NCI-H82 (cell line): Measurements from ENCODE around the gene RIMKLA.

Source experiments
- DNase-seq: peaks from one replicate; lab custom pipeline; 2025; lab: John Stamatoyannopoulos, UW

The RIMKLA gene

GRCh38 chr1:42430286-42431135 is 49.9 kb downstream of the RIMKLA start:
- no peak for DNase-seq

- DNase-seq, result no peak
Measured at GRCh38 chr1:42431514-42431913, 50.9 kb downstream of the RIMKLA start.

GRCh38 chr1:42432714-42433113 is 52.1 kb downstream of the RIMKLA start:
- DNase-seq, result peak; percentile 10

- no peak for DNase-seq
Measured at GRCh38 chr1:42433369-42433768, 52.8 kb downstream of the RIMKLA start.

- DNase-seq, result no peak
Measured at GRCh38 chr1:42434340-42434739, 53.7 kb downstream of the RIMKLA start.

- no peak for DNase-seq
Measured at GRCh38 chr1:42439940-42440339, 59.3 kb downstream of the RIMKLA start.

GRCh38 chr1:42442662-42443061 is 62.1 kb downstream of the RIMKLA start:
- DNase-seq, result no peak

- DNase-seq, result no peak
Measured at GRCh38 chr1:42449256-42449655, 68.7 kb downstream of the RIMKLA start.

GRCh38 chr1:42450061-42450460 is 69.5 kb downstream of the RIMKLA start:
- no peak for DNase-seq

- no peak for DNase-seq
Measured at GRCh38 chr1:42453386-42453785, 72.8 kb downstream of the RIMKLA start.

GRCh38 chr1:42454403-42454802 is 73.8 kb downstream of the RIMKLA start:
- DNase-seq, result no peak

GRCh38 chr1:42456010-42456753 is 75.6 kb downstream of the RIMKLA start, which contains the start of the genes PPCS and ZMYND12:
Gene PPCS, plus strand, starts transcription at chr1:42456543. Its CDS starts 23 bp downstream, at chr1:42456566.
Gene ZMYND12, minus strand, starts transcription at chr1:42456022. Its CDS starts 25 bp downstream, at chr1:42455997.
- peak; percentile 86 for DNase-seq

- DNase-seq, result peak; percentile 72
Measured at GRCh38 chr1:42456754-42457089, 76.1 kb downstream of the RIMKLA start.

GRCh38 chr1:42461196-42461595 is 80.6 kb downstream of the RIMKLA start:
- no peak for DNase-seq

- DNase-seq, result peak; percentile 100
Measured at GRCh38 chr1:42462828-42463763, 82.5 kb downstream of the RIMKLA start, which contains the start of gene CCDC30. Gene CCDC30, plus strand, starts transcription at chr1:42463286. Its CDS starts 17,266 bp downstream, at chr1:42480552.

- no peak for DNase-seq
Measured at GRCh38 chr1:42463921-42464320, 83.3 kb downstream of the RIMKLA start.

GRCh38 chr1:42466030-42466429 is 85.4 kb downstream of the RIMKLA start:
- no peak for DNase-seq

- DNase-seq, result no peak
Measured at GRCh38 chr1:42469727-42470126, 89.1 kb downstream of the RIMKLA start.
